Measurements from ENCODE around the gene RNF214.
"Not testable (repeated sequence)": the region's sequence is repeated elsewhere in the genome, so short reads cannot be mapped to it uniquely, and the experiment has no call there.

Gene RNF214

GRCh38 chr11:117232092-117232878, at the start of gene RNF214:
Gene RNF214 (plus strand): TSS chr11:117232671. CDS start chr11:117234273, 1,602 bp downstream.
- peaks cover 38% of the 10 kb centered on the region for H3K79me2 ChIP-seq (ENCODE audit: control insufficient read depth, low read length)
- peak within 1 kb of the TSS; percentile 66 for H3K27ac ChIP-seq (ENCODE audit: low read depth, low read length)
- H3K27me3 ChIP-seq (ENCODE audit: control insufficient read depth, low read length): no peaks in the 10 kb centered on the region
- H3K4me2 ChIP-seq (ENCODE audit: low read length): peak within 1 kb of the TSS; percentile 81
- H3K9me2 ChIP-seq (replicated peaks; ENCODE audit: control insufficient read depth, low read length): no peaks in the 10 kb centered on the region
- H3K36me3 ChIP-seq (ENCODE audit: control insufficient read depth, low read length): peaks cover 28% of the 10 kb centered on the region
- no peaks in the 10 kb centered on the region for H3K9me3 ChIP-seq (ENCODE audit: control insufficient read depth, insufficient read depth, low read length)
- H3F3A ChIP-seq (ENCODE audit: control insufficient read depth, insufficient read depth): peaks cover 5% of the 10 kb centered on the region; the same call in 1 of the 2 replicates
- H3K4me1 ChIP-seq (ENCODE audit: control insufficient read depth, low read length): peaks cover 28% of the 10 kb centered on the region
- TF ChIP-seq EZH2phosphoT487 (IDR thresholded peaks at IDR 0.05; ENCODE audit: borderline replicate concordance, low read length): no peak
- TF ChIP-seq, protein P1, sequence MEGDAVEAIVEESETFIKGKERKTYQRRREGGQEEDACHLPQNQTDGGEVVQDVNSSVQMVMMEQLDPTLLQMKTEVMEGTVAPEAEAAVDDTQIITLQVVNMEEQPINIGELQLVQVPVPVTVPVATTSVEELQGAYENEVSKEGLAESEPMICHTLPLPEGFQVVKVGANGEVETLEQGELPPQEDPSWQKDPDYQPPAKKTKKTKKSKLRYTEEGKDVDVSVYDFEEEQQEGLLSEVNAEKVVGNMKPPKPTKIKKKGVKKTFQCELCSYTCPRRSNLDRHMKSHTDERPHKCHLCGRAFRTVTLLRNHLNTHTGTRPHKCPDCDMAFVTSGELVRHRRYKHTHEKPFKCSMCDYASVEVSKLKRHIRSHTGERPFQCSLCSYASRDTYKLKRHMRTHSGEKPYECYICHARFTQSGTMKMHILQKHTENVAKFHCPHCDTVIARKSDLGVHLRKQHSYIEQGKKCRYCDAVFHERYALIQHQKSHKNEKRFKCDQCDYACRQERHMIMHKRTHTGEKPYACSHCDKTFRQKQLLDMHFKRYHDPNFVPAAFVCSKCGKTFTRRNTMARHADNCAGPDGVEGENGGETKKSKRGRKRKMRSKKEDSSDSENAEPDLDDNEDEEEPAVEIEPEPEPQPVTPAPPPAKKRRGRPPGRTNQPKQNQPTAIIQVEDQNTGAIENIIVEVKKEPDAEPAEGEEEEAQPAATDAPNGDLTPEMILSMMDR (IDR thresholded peaks at IDR 0.05; ENCODE audit: low read depth, low read length, poor library complexity, severe bottlenecking): peak; percentile 85
- H4K20me1 ChIP-seq (ENCODE audit: control insufficient read depth, insufficient read depth, low read depth, low read length): no peaks in the 10 kb centered on the region
- peak within 1 kb of the TSS; percentile 95 for H3K4me3 ChIP-seq (ENCODE audit: low read length)

GRCh38 chr11:117183178-117183577, 49.3 kb upstream of the RNF214 start:
- H3K9me3 ChIP-seq (ENCODE audit: control insufficient read depth, insufficient read depth, low read length); H3F3A ChIP-seq (ENCODE audit: control insufficient read depth, insufficient read depth); H4K20me1 ChIP-seq (ENCODE audit: control insufficient read depth, insufficient read depth, low read depth, low read length); H3K27me3 ChIP-seq (ENCODE audit: control insufficient read depth, low read length); H3K79me2 ChIP-seq (ENCODE audit: control insufficient read depth, low read length); H3K4me2 ChIP-seq (ENCODE audit: low read length); H3K9me2 ChIP-seq (replicated peaks; ENCODE audit: control insufficient read depth, low read length); H3K36me3 ChIP-seq (ENCODE audit: control insufficient read depth, low read length); H3K27ac ChIP-seq (ENCODE audit: low read depth, low read length); H3K4me3 ChIP-seq (ENCODE audit: low read length): not testable (repeated sequence)
- H3K4me1 ChIP-seq (ENCODE audit: control insufficient read depth, low read length): peaks cover 43% of the 10 kb centered on the region

DNA sequence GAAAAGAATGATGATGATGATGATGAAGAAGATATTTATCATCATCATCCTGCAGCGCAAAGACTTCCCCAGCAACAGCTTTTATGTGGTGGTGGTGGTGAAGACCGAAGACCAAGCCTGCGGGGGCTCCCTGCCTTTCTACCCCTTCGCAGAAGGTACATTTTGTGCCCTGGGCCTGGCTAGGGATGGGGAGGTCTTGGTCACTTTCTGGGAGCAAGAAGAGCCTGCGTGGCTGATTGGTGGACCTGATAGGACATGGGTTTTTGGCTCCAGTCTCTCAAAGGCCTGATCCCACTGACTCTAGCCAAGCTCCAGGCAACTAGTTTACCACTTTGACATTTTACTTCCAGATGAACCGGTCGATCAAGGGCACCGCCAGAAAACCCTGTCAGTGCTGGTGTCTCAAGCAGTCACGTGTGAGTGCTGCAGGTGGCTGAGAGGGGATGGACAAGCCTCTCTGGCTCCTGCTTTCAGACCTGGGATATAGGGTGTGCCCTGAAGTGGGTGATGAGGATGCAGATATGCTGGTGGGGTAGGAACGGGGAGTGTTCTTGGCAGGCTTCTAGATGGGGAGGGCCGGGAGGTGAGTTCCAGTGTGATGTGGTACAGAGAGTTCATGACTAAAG, 48.6 kb upstream of the RNF214 start:
- TF ChIP-seq, protein P1 (IDR thresholded peaks at IDR 0.05; ENCODE audit: low read depth, low read length, poor library complexity, severe bottlenecking): no peak
- no peak for TF ChIP-seq EZH2phosphoT487 (IDR thresholded peaks at IDR 0.05; ENCODE audit: borderline replicate concordance, low read length)
- Histone ChIP-seq H3K4me1 (ENCODE audit: control insufficient read depth, low read length) (peaks cover 42% of the 10 kb centered on the region), H3K79me2 (ENCODE audit: control insufficient read depth, low read length) (peaks cover 3% of the 10 kb centered on the region; the same call in 1 of the 2 replicates), H3K27me3 (ENCODE audit: control insufficient read depth, low read length) (no peaks in the 10 kb centered on the region), H3K4me3 (ENCODE audit: low read length) (no peak overlapping the region), H3K27ac (ENCODE audit: low read depth, low read length) (no peak overlapping the region), H4K20me1 (ENCODE audit: control insufficient read depth, insufficient read depth, low read depth, low read length) (no peaks in the 10 kb centered on the region), H3K36me3 (ENCODE audit: control insufficient read depth, low read length) (peaks cover 8% of the 10 kb centered on the region; the same call in 1 of the 2 replicates), H3K9me2 (replicated peaks; ENCODE audit: control insufficient read depth, low read length) (no peaks in the 10 kb centered on the region), H3K4me2 (ENCODE audit: low read length) (no peak overlapping the region), H3K9me3 (ENCODE audit: control insufficient read depth, insufficient read depth, low read length) (no peaks in the 10 kb centered on the region), H3F3A (ENCODE audit: control insufficient read depth, insufficient read depth) (peaks cover 4% of the 10 kb centered on the region; the same call in 1 of the 2 replicates)
